H7 (cell line): ENCODE results near the gene FAM184A. TPM values are rescaled to one million over a fixed set of nuclear protein-coding genes. Genes with fewer than 3 reads are reported as not detected.

Experiments
- DNase-seq: peaks from one replicate; pipeline ENCODE4 v3.0.0; 2012
- H3K27me3 ChIP-seq: 2 replicates; pipeline ENCODE4 v1.6.0; 2011; ENCODE audit warnings: mild to moderate bottlenecking, low read length; ENCODE audit not compliant: control insufficient read depth, insufficient read depth
- H3K36me3 ChIP-seq: replicated peaks from 2 replicates; pipeline ENCODE4 v1.5.1; 2011; ENCODE audit warnings: low read length; ENCODE audit not compliant: control insufficient read depth, insufficient read depth
- H3K4me3 ChIP-seq: 2 replicates; pipeline ENCODE4 v1.5.1; 2011; ENCODE audit warnings: low read depth, mild to moderate bottlenecking, control low read depth, low read length, moderate library complexity; ENCODE audit not compliant: insufficient read depth
- total RNA-seq: library from RNA; depleted of rRNA; stranded (reverse); fragments of >200 nt; shearing (Covaris generic); gene quantifications from 2 replicates; pipeline ENCODE4 v1.2.3, GENCODE V29; 2014; rRNA removed

Gene FAM184A
- total RNA-seq, 1 experiment from 2014 or later, result 6.8 TPM

GRCh38 chr6:118921084-118921483, 157.4 kb downstream of the FAM184A start:
- no peak for DNase-seq
- no peaks in the 10 kb centered on the region for H3K27me3 ChIP-seq
- H3K4me3 ChIP-seq, result no peak overlapping the region
- peaks cover 5% of the 10 kb centered on the region for H3K36me3 ChIP-seq

GRCh38 chr6:118918329-118918725, 160.1 kb downstream of the FAM184A start:
- H3K4me3 ChIP-seq, result no peak overlapping the region

GRCh38 chr6:118917546-118918328, 160.7 kb downstream of the FAM184A start:
- peaks cover 8% of the 10 kb centered on the region for H3K36me3 ChIP-seq
- no peak for DNase-seq
- H3K27me3 ChIP-seq, result no peaks in the 10 kb centered on the region
- no peak overlapping the region for H3K4me3 ChIP-seq

More at GRCh38 chr6:118918329-118918725, 160.1 kb downstream of the FAM184A start:
- H3K36me3 ChIP-seq, result peaks cover 8% of the 10 kb centered on the region
- no peaks in the 10 kb centered on the region for H3K27me3 ChIP-seq
- DNase-seq, result no peak

GRCh38 chr6:118914598-118914997, 163.9 kb downstream of the FAM184A start:
- no peaks in the 10 kb centered on the region for H3K27me3 ChIP-seq
- no peak overlapping the region for H3K4me3 ChIP-seq
- DNase-seq, result no peak
- H3K36me3 ChIP-seq, result peaks cover 2% of the 10 kb centered on the region; the same call in 1 of the 2 replicates

GRCh38 chr6:118913161-118913560, 165.3 kb downstream of the FAM184A start:
- DNase-seq, result no peak
- Histone ChIP-seq H3K36me3 (peaks cover 3% of the 10 kb centered on the region), H3K27me3 (no peaks in the 10 kb centered on the region), H3K4me3 (no peak overlapping the region)

GRCh38 chr6:118912646-118913045, 165.8 kb downstream of the FAM184A start:
- Histone ChIP-seq H3K4me3 (no peak overlapping the region), H3K27me3 (no peaks in the 10 kb centered on the region), H3K36me3 (peaks cover 5% of the 10 kb centered on the region)
- DNase-seq, result no peak

Other genes starting within 250 kb of the FAM184A start
- gene ASF1A, start 184.5 kb downstream of the FAM184A start, total RNA-seq, result 26.4 and 27.1 TPM in 2 replicates
- 8.7 and 10.7 TPM in 2 replicates for gene MCM9, start 143.5 kb downstream of the FAM184A start, total RNA-seq